ENCODE results near the gene KANK4.

DNA sequence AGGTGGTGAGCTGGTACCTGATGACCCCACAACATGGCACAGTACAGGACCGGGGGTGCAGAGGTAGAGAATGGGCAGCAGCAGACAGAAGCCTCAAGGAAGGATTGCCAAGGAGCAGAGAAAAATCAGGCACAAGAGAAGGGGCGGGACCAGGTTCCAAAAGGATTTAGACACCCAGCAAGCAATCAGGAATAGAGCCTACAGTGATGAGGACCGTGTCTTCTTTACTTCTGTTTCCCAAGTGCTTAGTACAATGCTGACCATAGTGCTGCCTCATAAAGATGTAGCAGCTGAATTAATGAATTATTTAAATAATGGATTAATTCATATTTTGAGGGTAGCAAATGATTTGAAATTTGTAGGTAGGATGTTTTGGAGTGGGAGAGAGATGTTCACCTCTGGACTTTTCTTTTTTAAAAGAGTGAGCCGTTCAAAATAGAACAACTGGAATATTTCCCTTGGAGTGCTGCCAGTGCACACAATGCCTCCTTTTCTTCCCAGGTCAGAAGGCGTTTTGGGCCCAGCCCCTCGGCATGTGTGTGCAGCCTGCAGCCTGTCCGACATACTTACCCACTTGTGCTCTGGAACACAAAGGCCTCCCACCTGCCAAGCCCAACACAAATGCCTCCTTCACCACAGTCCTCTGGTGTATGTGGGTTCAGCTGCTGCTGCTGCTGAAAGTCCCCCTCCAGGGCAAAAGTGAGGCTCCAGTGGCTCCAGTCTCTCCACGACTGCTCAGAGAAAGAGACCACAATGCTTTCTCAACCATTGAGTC is 19.6 kb downstream of the KANK4 start:
- TF ChIP-seq, protein P1, sequence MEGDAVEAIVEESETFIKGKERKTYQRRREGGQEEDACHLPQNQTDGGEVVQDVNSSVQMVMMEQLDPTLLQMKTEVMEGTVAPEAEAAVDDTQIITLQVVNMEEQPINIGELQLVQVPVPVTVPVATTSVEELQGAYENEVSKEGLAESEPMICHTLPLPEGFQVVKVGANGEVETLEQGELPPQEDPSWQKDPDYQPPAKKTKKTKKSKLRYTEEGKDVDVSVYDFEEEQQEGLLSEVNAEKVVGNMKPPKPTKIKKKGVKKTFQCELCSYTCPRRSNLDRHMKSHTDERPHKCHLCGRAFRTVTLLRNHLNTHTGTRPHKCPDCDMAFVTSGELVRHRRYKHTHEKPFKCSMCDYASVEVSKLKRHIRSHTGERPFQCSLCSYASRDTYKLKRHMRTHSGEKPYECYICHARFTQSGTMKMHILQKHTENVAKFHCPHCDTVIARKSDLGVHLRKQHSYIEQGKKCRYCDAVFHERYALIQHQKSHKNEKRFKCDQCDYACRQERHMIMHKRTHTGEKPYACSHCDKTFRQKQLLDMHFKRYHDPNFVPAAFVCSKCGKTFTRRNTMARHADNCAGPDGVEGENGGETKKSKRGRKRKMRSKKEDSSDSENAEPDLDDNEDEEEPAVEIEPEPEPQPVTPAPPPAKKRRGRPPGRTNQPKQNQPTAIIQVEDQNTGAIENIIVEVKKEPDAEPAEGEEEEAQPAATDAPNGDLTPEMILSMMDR (IDR thresholded peaks at IDR 0.05 in 4 of 5, conservative IDR thresholded peaks at IDR 0.05 in 1 of 5) = no peak
- no peak for TF ChIP-seq POLR2A (IDR thresholded peaks at IDR 0.05)

All from gastrocnemius medialis (tissue), 4 donors.